NCI-H460 (cell line): ENCODE results near the gene SSTR4. TPM values are rescaled to one million over a fixed set of nuclear protein-coding genes. Genes with fewer than 3 reads are reported as not detected.

ENCODE experiments used
- DNase-seq: peaks from one replicate; pipeline ENCODE4 v3.0.0-alpha.2; 2016; ENCODE audit warnings: low read depth; ENCODE audit errors: extremely low read depth
- total RNA-seq: library from RNA; depleted of rRNA; stranded (reverse); fragments of >200 nt; shearing (Covaris generic); gene quantifications from 2 replicates; pipeline ENCODE4 v1.2.3, GENCODE V29; 2014

The SSTR4 gene
- total RNA-seq, 1 experiment from 2014 or later, result not detected

DNA sequence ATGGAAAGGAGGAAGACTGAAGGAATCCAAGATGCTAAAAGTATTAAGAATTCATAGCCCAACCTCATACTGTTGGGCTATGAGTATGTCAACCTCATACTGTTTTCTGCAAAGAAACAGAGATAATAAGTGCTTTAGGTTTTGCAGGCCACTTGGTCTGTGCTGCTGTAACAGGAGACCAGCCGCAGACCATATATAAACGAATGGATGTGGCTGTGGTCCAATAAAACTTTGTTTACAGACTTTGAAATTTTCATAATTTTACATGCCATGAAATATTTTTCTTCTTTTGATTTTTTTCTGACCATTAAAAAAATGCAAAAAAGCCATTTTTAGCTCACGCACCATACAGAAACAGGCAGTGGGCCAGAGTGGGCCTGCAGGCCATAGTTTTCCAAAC is 28.1 kb downstream of the SSTR4 start:
- DNase-seq, result no peak

DNA sequence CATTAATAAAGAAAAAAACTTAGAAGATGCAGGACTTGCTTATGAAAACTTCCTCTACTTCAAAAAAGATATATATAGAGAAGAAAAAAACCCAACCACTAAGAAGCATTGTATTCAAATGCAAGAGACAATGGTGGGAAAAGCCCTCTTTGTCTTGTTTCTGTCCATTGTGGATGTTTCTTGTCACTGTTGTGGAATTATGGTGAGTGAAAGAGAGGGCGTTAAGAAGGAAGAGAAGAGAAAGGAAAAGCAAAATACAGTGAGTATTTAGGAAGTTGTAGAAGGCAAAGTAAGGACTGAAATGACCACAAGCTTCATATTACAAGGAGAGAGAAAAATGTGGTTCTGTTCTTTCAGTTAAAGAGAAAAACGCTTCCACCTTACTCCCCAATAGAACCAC is 28.5 kb downstream of the SSTR4 start:
- no peak for DNase-seq

- DNase-seq, result no peak
Observed at GRCh38 chr20:23065266-23066201, 30.4 kb downstream of the SSTR4 start.

- no peak for DNase-seq
Observed at GRCh38 chr20:23066772-23067171, 31.7 kb downstream of the SSTR4 start.

GRCh38 chr20:23068283-23068682 is 33.2 kb downstream of the SSTR4 start:
- DNase-seq, result no peak

DNA sequence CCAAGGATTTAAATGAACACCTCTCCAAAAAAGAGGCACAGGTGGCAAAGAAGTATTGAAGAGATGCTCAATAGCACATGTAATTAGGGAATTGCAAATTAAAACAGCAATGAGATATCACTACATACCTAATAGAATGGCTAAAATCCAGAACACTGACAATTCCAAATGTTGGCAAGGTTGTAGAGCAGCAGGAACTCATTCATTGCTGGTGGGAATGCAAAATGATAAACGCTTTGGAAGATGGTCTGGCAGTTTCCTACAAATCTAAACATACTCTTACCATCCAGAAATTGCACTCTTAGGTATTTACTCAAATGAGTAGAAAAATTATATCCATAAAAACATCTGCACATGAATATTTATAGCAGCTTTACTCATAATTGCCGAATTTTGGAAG is 34.0 kb downstream of the SSTR4 start:
- DNase-seq, result no peak

- DNase-seq, result no peak
Observed at GRCh38 chr20:23071398-23071797, 36.3 kb downstream of the SSTR4 start.

DNA sequence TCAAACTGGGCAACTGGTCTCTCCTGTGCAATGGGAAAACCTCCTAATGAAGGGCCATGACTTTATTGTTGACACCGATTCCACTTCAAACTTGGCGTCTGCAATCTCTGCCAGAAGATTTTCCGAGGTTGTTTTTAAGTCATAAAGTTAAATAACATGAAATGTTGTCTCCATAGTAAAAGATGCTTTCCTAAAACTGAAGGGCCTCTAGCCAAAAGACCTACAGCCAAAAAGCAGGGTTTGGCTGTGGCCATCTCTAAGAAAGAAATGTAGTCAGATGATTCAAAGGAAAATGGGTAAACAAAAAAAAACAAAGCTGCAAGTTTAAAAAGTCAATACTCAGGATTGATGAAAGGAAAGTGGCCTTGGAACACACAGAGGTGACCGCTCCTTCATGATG is 36.9 kb downstream of the SSTR4 start:
- DNase-seq, result no peak

GRCh38 chr20:23072892-23073586 is 37.9 kb downstream of the SSTR4 start:
- DNase-seq, result no peak

- DNase-seq, result no peak
Observed at GRCh38 chr20:23074052-23074451, 38.9 kb downstream of the SSTR4 start.

DNA sequence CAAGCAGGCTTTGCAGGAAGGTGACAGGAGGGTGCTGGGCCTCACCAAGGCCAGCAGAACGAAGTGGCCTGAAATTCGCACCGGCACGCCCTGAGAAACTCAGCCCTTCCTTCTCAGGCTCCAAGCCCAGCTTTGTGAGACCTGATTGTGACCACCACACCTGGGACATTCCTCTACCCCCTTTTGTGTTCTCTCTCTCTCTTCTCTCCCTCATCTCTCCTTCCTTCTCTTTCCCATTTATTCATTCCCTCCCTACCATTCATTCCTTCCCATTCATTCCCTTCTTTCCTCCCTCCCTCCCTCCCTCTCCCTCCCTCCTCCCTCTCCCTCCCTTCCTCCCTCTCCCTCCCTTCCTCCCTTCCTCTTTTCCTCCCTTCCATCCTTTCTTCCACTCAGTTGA is 42.2 kb downstream of the SSTR4 start:
- DNase-seq, result no peak

DNA sequence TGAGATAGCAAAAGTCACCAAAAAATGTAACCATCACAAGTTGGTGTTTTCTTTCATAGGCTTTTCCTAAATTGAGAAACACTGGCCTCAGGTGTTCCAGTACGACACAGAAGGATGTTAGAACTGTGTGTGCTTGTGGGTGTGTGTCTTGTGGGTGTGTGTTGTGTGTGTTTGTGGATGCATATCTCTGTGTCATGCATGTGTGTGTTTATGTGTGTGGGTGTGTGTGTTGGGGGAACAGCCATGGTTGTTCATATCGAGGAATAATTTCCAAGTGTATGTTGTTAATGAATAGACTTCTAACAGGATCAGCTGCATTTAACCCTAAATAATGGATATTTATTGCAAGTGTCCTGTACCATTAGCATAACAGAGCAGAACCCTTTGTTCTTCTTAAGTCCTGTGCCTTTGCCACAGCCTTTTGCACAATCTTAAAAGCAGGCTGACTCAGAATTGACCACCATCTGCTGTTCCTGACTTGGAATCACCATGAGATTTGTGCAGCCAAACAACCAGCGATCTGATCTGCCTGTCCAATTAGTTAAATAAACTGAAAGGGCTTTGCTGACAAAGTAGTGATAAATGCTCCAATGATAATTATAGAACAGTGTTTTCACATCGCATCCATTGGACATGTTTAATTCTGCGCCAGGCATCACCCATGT is 43.4 kb downstream of the SSTR4 start:
- no peak for DNase-seq

DNA sequence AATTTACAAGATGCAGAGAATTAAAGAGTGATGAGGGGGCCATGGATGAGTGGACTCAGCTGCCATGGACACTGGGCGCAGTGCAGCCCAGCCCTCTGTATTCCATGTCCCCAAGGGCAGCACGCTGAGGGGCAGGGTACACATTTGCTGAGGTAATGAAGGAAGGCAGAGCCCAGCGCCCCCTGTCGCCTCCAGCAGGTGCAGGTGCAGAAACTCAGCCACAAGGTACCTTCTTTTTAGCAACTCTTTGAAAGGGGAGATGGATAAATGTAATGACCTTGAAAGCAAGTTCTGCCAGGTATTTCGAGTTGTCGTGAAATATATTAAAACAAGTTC is 43.9 kb downstream of the SSTR4 start:
- DNase-seq, result no peak

- no peak for DNase-seq
Observed at GRCh38 chr20:23079926-23080325, 44.8 kb downstream of the SSTR4 start.

- no peak for DNase-seq
Observed at GRCh38 chr20:23080521-23080920, 45.4 kb downstream of the SSTR4 start.

DNA sequence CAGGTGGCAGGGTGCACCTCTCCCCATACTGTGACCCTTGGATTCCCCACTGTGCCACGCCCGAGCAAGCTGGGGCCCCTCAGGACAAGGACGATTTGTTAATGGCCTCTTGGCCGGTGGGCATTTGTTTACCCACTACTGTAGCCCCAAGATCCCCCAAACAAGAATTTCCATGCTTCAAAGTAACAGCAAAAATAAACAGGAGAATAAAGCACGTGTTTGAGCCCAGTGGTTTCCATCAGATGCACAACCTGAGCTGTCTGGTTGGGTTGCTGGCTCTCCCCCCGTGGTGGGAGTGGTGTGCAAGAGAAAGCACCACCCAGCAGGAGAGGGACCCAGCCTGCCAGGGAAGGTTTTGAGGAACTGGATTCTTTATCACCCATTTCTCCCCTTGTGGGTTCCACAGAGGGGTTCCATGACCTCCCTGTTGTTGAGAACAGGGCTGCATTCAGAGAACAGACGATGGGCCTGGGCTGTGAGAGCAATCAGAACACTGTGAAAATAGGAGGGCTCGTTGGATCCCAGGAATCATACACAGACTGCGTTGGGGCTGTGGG is 46.2 kb downstream of the SSTR4 start:
- DNase-seq, result no peak

DNA sequence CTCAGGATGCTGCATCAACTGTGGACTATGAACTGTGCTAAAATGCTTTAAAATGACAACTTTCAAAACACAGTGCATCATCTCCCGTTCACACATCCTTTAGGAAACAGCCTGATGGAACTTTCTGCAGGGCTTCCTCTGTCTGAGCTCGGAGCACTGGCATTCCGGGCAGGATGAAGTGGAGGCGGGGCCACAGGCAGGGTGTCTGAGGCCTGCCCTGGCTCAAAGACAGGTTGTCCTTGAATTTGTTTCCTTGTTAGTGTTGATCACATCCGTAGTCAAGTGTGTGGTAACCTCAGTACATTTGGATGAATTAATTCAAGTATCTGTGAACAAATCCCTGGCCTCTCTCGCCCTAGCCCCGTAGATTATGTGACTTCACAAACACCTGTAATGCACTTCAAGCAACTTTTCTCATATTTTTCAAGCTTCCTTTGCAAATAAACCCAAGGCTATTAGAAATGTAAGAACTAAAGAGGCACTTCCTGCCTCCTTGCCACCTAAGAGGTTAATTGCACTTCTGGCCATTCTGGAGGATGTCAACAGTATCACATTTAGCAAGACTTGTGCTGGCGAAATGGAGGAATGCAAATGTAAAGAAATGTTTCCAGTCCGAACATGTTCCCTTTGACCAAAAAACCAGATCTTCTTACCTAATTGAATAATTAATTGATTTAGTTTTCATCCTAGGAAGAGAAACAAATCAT is 47.9 kb downstream of the SSTR4 start:
- no peak for DNase-seq

DNA sequence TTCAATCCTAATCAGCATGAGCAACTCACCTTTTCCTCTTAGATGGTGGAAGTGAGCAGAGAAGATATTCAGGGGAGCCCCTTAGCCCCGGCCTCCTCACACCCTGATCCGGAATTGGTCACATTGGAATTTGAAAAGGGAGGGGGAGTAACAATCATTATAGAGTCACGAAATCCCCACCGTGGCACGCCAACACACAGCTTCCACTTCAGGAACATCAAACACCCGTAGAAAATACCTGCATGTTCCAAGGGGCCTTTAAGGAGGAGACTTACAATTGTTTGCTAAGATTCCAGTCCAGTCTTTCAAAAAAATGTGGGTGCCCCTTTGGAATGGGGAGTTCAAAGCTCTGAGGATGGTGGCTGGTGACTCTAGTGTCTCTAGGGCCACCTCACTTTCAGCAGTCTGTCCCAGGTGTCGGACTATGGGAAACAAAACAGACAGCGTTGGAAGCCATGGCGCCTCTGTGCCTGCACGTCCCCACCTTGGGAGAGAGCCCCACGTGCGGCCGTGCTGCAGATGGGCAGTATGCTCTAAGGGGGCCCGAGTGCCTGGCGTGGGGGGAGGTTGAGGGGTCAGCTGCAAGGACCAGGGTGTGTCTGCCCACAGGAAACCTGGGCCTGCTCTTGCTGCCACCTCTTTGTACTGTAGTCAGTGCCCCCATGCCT is 48.6 kb downstream of the SSTR4 start:
- DNase-seq, result no peak

- DNase-seq, result no peak
Observed at GRCh38 chr20:23084282-23084844, 49.3 kb downstream of the SSTR4 start.

DNA sequence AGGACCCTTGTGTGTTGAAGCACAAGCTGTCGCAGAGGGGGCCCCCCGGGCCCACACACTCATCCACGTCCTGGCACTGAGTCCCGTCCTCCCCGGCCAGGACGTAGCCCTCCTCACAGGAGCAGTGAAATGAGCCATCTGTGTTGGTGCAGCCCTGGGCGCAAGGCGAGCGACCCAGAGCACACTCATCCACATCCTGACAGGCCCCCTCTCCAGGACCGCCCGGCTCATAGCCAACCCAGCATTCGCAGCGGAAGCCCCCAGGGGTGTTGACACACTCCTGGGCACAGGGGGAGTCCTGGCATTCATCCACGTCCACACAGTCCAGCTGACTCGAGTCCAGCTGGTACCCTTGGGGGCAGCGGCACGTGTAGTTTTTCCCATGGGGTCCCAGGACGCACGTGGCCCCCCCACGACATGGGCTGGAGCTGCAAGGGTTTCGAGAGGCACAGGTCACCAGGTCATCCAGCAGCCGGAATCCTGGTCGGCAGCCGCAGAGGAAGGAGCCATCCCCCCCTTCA is 49.8 kb downstream of the SSTR4 start:
- no peak for DNase-seq
